Choroid plexus epithelial cell (primary cell): ENCODE measurements around the gene CSAD.

Experiments
- DNase-seq: peaks from one replicate; pipeline ENCODE4 v3.0.0-alpha.2; 2010; ENCODE audit warnings: low read depth
- H3K4me3 ChIP-seq: 2 replicates; pipeline ENCODE4 v1.5.1; 2011; ENCODE audit warnings: low read depth, mild to moderate bottlenecking, control low read depth, low read length, moderate library complexity
- CTCF ChIP-seq: conservative IDR thresholded peaks from 2 replicates; pipeline ENCODE4 v1.5.1; 2011; ENCODE audit warnings: low read depth, mild to moderate bottlenecking, control low read depth, inconsistent platforms, low read length, moderate library complexity

The CSAD gene

GRCh38 chr12:53124352-53124723 lies 56.4 kb downstream of the CSAD start:
- DNase-seq, result no peak
- TF ChIP-seq CTCF, result no peak
- H3K4me3 ChIP-seq, result no peak overlapping the region

GRCh38 chr12:53123578-53124351 lies 57.0 kb downstream of the CSAD start:
- TF ChIP-seq CTCF, result no peak
- DNase-seq, result peak; percentile 21
- H3K4me3 ChIP-seq, result no peak overlapping the region

- TF ChIP-seq CTCF, result no peak
- DNase-seq, result no peak
- no peak overlapping the region for H3K4me3 ChIP-seq
Observed at GRCh38 chr12:53122961-53123468, 57.7 kb downstream of the CSAD start.

- no peak for DNase-seq
- no peak for TF ChIP-seq CTCF
- no peak overlapping the region for H3K4me3 ChIP-seq
Observed at GRCh38 chr12:53120685-53121525, 59.8 kb downstream of the CSAD start.

- TF ChIP-seq CTCF, result no peak
- no peak for DNase-seq
- no peak overlapping the region for H3K4me3 ChIP-seq
Observed at GRCh38 chr12:53118751-53119300, 61.9 kb downstream of the CSAD start.

- no peak for TF ChIP-seq CTCF
- no peak for DNase-seq
- no peak overlapping the region for H3K4me3 ChIP-seq
Observed at GRCh38 chr12:53115891-53116648, 64.7 kb downstream of the CSAD start.
